ENCODE results near the gene METAP1.
"Not testable (repeated sequence)": the region's sequence is repeated elsewhere in the genome, so short reads cannot be mapped to it uniquely, and the experiment has no call there.

The METAP1 gene

DNA sequence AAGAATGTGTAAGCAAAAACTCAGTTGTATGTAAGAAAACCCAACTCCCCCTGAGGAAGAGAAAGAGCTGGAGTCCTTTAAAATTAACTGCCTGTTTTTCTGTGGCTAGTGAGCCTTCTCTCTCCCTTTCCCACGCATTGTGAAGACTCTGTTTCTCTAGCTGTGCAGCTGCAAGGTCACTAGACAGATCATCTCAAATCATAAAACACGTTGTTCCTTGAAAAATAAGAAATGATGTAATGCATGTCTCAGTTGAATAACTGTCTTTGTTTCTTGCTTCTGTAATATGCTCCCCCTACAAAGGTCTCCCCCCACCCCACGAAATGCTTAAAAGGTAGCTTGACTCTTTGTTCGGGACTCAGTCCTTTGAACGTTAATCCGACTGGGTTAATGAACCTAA lies 85.3 kb downstream of the METAP1 start:
- peaks cover 63 to 75% of the 10 kb centered on the region in 2 donors for H3K36me3 ChIP-seq (ENCODE audit: control insufficient read depth in 1 of 2, insufficient read depth in 2 of 2, low read length in 2 of 2)
- not testable (repeated sequence) for H3K9me3 ChIP-seq (ENCODE audit: control insufficient read depth in 1 of 2, low read length in 2 of 2); H3K4me3 ChIP-seq (ENCODE audit: low read depth in 1 of 2, low read length in 2 of 2); H3K27me3 ChIP-seq (ENCODE audit: low read depth, low read length); H3K27ac ChIP-seq (ENCODE audit: low read length); H3K4me1 ChIP-seq (ENCODE audit: control insufficient read depth in 1 of 2, insufficient read depth in 2 of 2, low read length in 2 of 2)

DNA sequence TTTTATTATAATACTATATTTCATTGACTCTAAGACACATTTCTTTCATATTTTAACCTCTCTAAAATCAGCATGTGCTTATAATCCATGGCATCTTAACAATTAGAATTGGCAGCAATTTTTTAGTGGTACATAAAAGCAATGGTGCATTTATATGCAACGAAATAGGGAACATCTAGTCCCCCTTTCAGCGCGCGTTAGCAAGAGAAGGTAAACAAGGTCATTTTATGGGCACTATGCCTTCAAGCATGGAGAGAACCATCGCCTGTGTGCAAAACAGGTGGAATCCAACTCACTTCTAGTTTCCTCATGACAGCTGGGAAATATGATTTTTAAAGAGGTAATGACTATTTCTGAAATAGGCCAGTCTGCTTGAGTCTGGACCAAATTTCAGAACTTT lies 86.7 kb downstream of the METAP1 start:
- Histone ChIP-seq H3K4me3 (ENCODE audit: low read depth in 1 of 2, low read length in 2 of 2) (no peak overlapping the region), H3K4me1 (ENCODE audit: control insufficient read depth in 1 of 2, insufficient read depth in 2 of 2, low read length in 2 of 2) (peaks cover 0 to 7% of the 10 kb centered on the region in 2 donors), H3K27me3 (ENCODE audit: low read depth, low read length) (no peaks in the 10 kb centered on the region), H3K27ac (ENCODE audit: low read length) (no peak overlapping the region), H3K9me3 (ENCODE audit: control insufficient read depth in 1 of 2, low read length in 2 of 2) (no peaks in the 10 kb centered on the region), H3K36me3 (ENCODE audit: control insufficient read depth in 1 of 2, insufficient read depth in 2 of 2, low read length in 2 of 2) (peaks cover 54 to 64% of the 10 kb centered on the region in 2 donors)

GRCh38 chr4:99084595-99084994 lies 89.1 kb downstream of the METAP1 start:
- no peak overlapping the region for H3K27ac ChIP-seq (ENCODE audit: low read length)
- H3K36me3 ChIP-seq (ENCODE audit: control insufficient read depth in 1 of 2, insufficient read depth in 2 of 2, low read length in 2 of 2) = peaks cover 42 to 44% of the 10 kb centered on the region in 2 donors

GRCh38 chr4:99088023-99088449 lies 92.5 kb downstream of the METAP1 start:
- Histone ChIP-seq H3K4me3 (ENCODE audit: low read depth in 1 of 2, low read length in 2 of 2) (peak overlapping the region; percentile 89 to 98), H3K4me1 (ENCODE audit: control insufficient read depth in 1 of 2, insufficient read depth in 2 of 2, low read length in 2 of 2) (peaks cover 0 to 26% of the 10 kb centered on the region in 2 donors), H3K27ac (ENCODE audit: low read length) (peak overlapping the region; percentile 90), H3K9me3 (ENCODE audit: control insufficient read depth in 1 of 2, low read length in 2 of 2) (no peaks in the 10 kb centered on the region), H3K36me3 (ENCODE audit: control insufficient read depth in 1 of 2, insufficient read depth in 2 of 2, low read length in 2 of 2) (peaks cover 14% of the 10 kb centered on the region in 2 donors), H3K27me3 (ENCODE audit: low read depth, low read length) (no peaks in the 10 kb centered on the region)

More at GRCh38 chr4:99084595-99084994, 89.1 kb downstream of the METAP1 start:
- peaks cover 0 to 7% of the 10 kb centered on the region in 2 donors for H3K4me1 ChIP-seq (ENCODE audit: control insufficient read depth in 1 of 2, insufficient read depth in 2 of 2, low read length in 2 of 2)
- H3K27me3 ChIP-seq (ENCODE audit: low read depth, low read length) = no peaks in the 10 kb centered on the region
- H3K9me3 ChIP-seq (ENCODE audit: control insufficient read depth in 1 of 2, low read length in 2 of 2) = no peaks in the 10 kb centered on the region
- H3K4me3 ChIP-seq (ENCODE audit: low read depth in 1 of 2, low read length in 2 of 2) = no peak overlapping the region

- H3K9me3 ChIP-seq (ENCODE audit: control insufficient read depth in 1 of 2, low read length in 2 of 2) = no peaks in the 10 kb centered on the region
- H3K27me3 ChIP-seq (ENCODE audit: low read depth, low read length) = no peaks in the 10 kb centered on the region
- H3K4me3 ChIP-seq (ENCODE audit: low read depth in 1 of 2, low read length in 2 of 2) = peak within 1 kb of the TSS; percentile 89 to 98
- peaks cover 9 to 13% of the 10 kb centered on the region in 2 donors for H3K36me3 ChIP-seq (ENCODE audit: control insufficient read depth in 1 of 2, insufficient read depth in 2 of 2, low read length in 2 of 2)
- peak within 1 kb of the TSS; percentile 99 for H3K27ac ChIP-seq (ENCODE audit: low read length)
- H3K4me1 ChIP-seq (ENCODE audit: control insufficient read depth in 1 of 2, insufficient read depth in 2 of 2, low read length in 2 of 2) = peaks cover 0 to 26% of the 10 kb centered on the region in 2 donors
Observed at GRCh38 chr4:99088481-99089365, 93.2 kb downstream of the METAP1 start, which contains the start of gene ADH5. Gene ADH5, minus strand, starts transcription at chr4:99088788. Its CDS starts 88 bp downstream, at chr4:99088700.

GRCh38 chr4:99090481-99091215 lies 95.1 kb downstream of the METAP1 start:
- Histone ChIP-seq H3K4me1 (ENCODE audit: control insufficient read depth in 1 of 2, insufficient read depth in 2 of 2, low read length in 2 of 2) (peaks cover 0 to 26% of the 10 kb centered on the region in 2 donors), H3K27ac (ENCODE audit: low read length) (peak overlapping the region; percentile 26), H3K27me3 (ENCODE audit: low read depth, low read length) (no peaks in the 10 kb centered on the region), H3K4me3 (ENCODE audit: low read depth in 1 of 2, low read length in 2 of 2) (peak overlapping the region in 1 of 2 donors; percentile 47), H3K9me3 (ENCODE audit: control insufficient read depth in 1 of 2, low read length in 2 of 2) (no peaks in the 10 kb centered on the region), H3K36me3 (ENCODE audit: control insufficient read depth in 1 of 2, insufficient read depth in 2 of 2, low read length in 2 of 2) (no peaks in the 10 kb centered on the region)

GRCh38 chr4:99091216-99091575 lies 95.7 kb downstream of the METAP1 start:
- H3K9me3 ChIP-seq (ENCODE audit: control insufficient read depth in 1 of 2, low read length in 2 of 2) = no peaks in the 10 kb centered on the region
- H3K27ac ChIP-seq (ENCODE audit: low read length) = peak overlapping the region; percentile 26
- H3K36me3 ChIP-seq (ENCODE audit: control insufficient read depth in 1 of 2, insufficient read depth in 2 of 2, low read length in 2 of 2) = no peaks in the 10 kb centered on the region
- H3K4me3 ChIP-seq (ENCODE audit: low read depth in 1 of 2, low read length in 2 of 2) = peak overlapping the region in 1 of 2 donors; percentile 47
- no peaks in the 10 kb centered on the region for H3K27me3 ChIP-seq (ENCODE audit: low read depth, low read length)
- peaks cover 0 to 26% of the 10 kb centered on the region in 2 donors for H3K4me1 ChIP-seq (ENCODE audit: control insufficient read depth in 1 of 2, insufficient read depth in 2 of 2, low read length in 2 of 2)

GRCh38 chr4:99091841-99092240 lies 96.3 kb downstream of the METAP1 start:
- not testable (repeated sequence) for H3K4me3 ChIP-seq (ENCODE audit: low read depth in 1 of 2, low read length in 2 of 2); H3K36me3 ChIP-seq (ENCODE audit: control insufficient read depth in 1 of 2, insufficient read depth in 2 of 2, low read length in 2 of 2); H3K9me3 ChIP-seq (ENCODE audit: control insufficient read depth in 1 of 2, low read length in 2 of 2); H3K27me3 ChIP-seq (ENCODE audit: low read depth, low read length); H3K27ac ChIP-seq (ENCODE audit: low read length)
- peaks cover 0 to 19% of the 10 kb centered on the region in 2 donors for H3K4me1 ChIP-seq (ENCODE audit: control insufficient read depth in 1 of 2, insufficient read depth in 2 of 2, low read length in 2 of 2)

DNA sequence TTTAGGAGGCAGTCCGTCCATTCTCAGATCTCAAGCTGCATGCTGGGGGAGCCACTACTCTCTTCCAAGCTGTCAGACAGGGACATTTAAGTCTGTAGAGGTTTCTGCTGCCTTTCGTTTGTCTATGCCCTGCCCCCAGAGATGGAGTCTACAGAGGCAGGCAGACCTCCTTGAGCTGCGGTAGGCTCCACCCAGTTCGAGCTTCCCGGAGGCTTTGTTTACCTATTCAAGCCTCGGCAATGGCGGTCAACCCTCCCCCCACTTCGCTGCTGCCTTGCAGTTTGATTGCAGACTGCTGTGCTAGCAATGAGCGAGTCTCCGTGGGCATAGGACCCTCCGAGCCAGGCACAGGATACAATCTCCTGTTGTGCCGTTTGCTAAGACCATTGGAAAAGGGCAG lies 103.8 kb downstream of the METAP1 start:
- Histone ChIP-seq H3K27ac (ENCODE audit: low read length) (no peak overlapping the region), H3K9me3 (ENCODE audit: control insufficient read depth in 1 of 2, low read length in 2 of 2) (no peaks in the 10 kb centered on the region), H3K27me3 (ENCODE audit: low read depth, low read length) (no peaks in the 10 kb centered on the region), H3K4me1 (ENCODE audit: control insufficient read depth in 1 of 2, insufficient read depth in 2 of 2, low read length in 2 of 2) (no peaks in the 10 kb centered on the region), H3K4me3 (ENCODE audit: low read depth in 1 of 2, low read length in 2 of 2) (no peak overlapping the region), H3K36me3 (ENCODE audit: control insufficient read depth in 1 of 2, insufficient read depth in 2 of 2, low read length in 2 of 2) (no peaks in the 10 kb centered on the region)

DNA sequence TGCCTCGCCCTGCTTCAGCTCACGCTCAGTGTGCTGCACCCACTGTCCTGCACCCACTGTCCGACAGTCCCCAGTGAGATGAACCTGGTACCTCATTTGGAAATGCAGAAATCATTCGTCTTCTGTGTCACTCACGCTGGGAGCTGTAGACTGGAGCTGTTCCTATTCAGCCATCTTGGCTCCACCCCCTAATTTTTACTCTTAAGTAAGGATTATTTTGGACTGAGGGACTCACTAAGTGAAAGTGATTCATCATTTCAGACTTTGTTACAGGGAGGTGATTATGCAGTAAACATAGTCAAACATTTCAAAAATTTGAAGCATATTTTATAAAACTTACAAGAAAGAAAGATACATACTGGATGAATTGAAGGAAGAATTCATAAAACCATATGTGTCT lies 104.3 kb downstream of the METAP1 start:
- H3K27me3 ChIP-seq (ENCODE audit: low read depth, low read length) = not testable (repeated sequence)

DNA sequence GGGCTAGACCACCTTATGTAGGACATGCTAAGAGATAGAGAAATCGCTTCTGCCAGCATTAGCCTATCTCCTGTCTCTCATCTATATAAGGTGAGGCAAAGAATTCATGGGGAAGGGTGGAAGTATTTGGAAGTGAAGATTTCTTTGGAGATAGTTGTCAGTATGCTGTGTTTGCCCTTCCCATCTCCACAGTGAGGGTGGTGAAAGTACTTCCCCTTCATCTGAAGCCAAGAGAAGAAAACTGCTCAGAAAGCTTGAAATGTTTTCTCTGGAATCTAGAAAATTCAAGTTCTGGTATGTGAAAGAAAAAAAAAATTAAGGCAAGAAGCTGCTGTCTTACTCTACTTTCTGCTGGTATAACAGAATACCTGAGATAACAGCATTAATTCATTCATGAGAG lies 105.4 kb downstream of the METAP1 start:
- Histone ChIP-seq H3K27me3 (ENCODE audit: low read depth, low read length) (no peaks in the 10 kb centered on the region), H3K4me1 (ENCODE audit: control insufficient read depth in 1 of 2, insufficient read depth in 2 of 2, low read length in 2 of 2) (no peaks in the 10 kb centered on the region), H3K27ac (ENCODE audit: low read length) (no peak overlapping the region), H3K4me3 (ENCODE audit: low read depth in 1 of 2, low read length in 2 of 2) (no peak overlapping the region), H3K9me3 (ENCODE audit: control insufficient read depth in 1 of 2, low read length in 2 of 2) (no peaks in the 10 kb centered on the region), H3K36me3 (ENCODE audit: control insufficient read depth in 1 of 2, insufficient read depth in 2 of 2, low read length in 2 of 2) (no peaks in the 10 kb centered on the region)

More for the DNA sequence above, 104.3 kb downstream of the METAP1 start:
- not testable (repeated sequence) for H3K4me3 ChIP-seq (ENCODE audit: low read depth in 1 of 2, low read length in 2 of 2); H3K36me3 ChIP-seq (ENCODE audit: control insufficient read depth in 1 of 2, insufficient read depth in 2 of 2, low read length in 2 of 2); H3K4me1 ChIP-seq (ENCODE audit: control insufficient read depth in 1 of 2, insufficient read depth in 2 of 2, low read length in 2 of 2); H3K27ac ChIP-seq (ENCODE audit: low read length); H3K9me3 ChIP-seq (ENCODE audit: control insufficient read depth in 1 of 2, low read length in 2 of 2)
